A673 (cell line): ENCODE data around the gene BAHD1. TPM values are rescaled to one million over a fixed set of nuclear protein-coding genes. Genes with fewer than 3 reads are reported as not detected.
A peak's percentile ranks its signal among the peaks of the same experiment; 100 is the strongest.

ENCODE experiments used
- BruUV-seq: library from RNA; stranded (reverse); fragments of 400-500 nt; replicated peaks from 2 replicates; lab custom pipeline; 2021; lab: Mats Ljungman, UMichigan
- CTCF ChIA-PET: fragments of 300-600 bp; sonication (Branson Sonifier 250); formaldehyde crosslinking; loops from one replicate; lab custom pipeline; 2022; ENCODE audit warnings: antibody characterized with exemption; lab: Charles Lee
- POLR2A ChIA-PET: fragments of 300-600 bp; sonication (Branson Sonifier 250); formaldehyde crosslinking; loops from one replicate; lab custom pipeline; 2022; ENCODE audit warnings: antibody characterized with exemption; ENCODE audit not compliant: low non-redundant PET; lab: Charles Lee
- DNase-seq: peaks from one replicate; pipeline ENCODE4 v3.0.0-alpha.2; 2015; ENCODE audit warnings: low spot score
- H3K27ac ChIP-seq: fragments of 200-600 bp; sonication (generic); 2 replicates; pipeline ENCODE4 v1.5.1; 2016; ENCODE audit warnings: mixed run types, low read depth, mild to moderate bottlenecking, mixed read lengths, antibody characterized with exemption, low read length; ENCODE audit not compliant: poor library complexity, severe bottlenecking
- H3K27me3 ChIP-seq: fragments of 200-600 bp; sonication (generic); replicated peaks from 2 replicates; pipeline ENCODE4 v1.6.1; 2017; ENCODE audit warnings: mixed run types, low read depth, mild to moderate bottlenecking, mixed read lengths, antibody characterized with exemption, low read length; ENCODE audit not compliant: insufficient read depth, poor library complexity
- H3K36me3 ChIP-seq: fragments of 200-600 bp; sonication (generic); 2 replicates; pipeline ENCODE4 v1.6.1; 2016; ENCODE audit warnings: mixed run types, mild to moderate bottlenecking, mixed read lengths, antibody characterized with exemption, low read length; ENCODE audit not compliant: insufficient read depth, poor library complexity, severe bottlenecking
- H3K4me1 ChIP-seq: fragments of 200-600 bp; sonication (generic); 2 replicates; pipeline ENCODE4 v1.6.1; 2017; ENCODE audit warnings: mixed run types, mild to moderate bottlenecking, mixed read lengths, antibody characterized with exemption, low read length; ENCODE audit not compliant: insufficient read depth, poor library complexity, severe bottlenecking
- H3K4me3 ChIP-seq: fragments of 200-600 bp; sonication (generic); 2 replicates; pipeline ENCODE4 v1.5.1; 2016; ENCODE audit warnings: low read depth, mixed run types, mild to moderate bottlenecking, mixed read lengths, low read length; ENCODE audit not compliant: poor library complexity, severe bottlenecking
- H3K9me3 ChIP-seq: fragments of 200-600 bp; sonication (generic); 2 replicates; pipeline ENCODE4 v1.6.1; 2016; ENCODE audit warnings: mixed run types, low read depth, mild to moderate bottlenecking, mixed read lengths, antibody characterized with exemption, low read length; ENCODE audit not compliant: poor library complexity, severe bottlenecking
- CTCF ChIP-seq: fragments of 300-800, 200-600 bp; sonication (generic); conservative IDR thresholded peaks from 2 replicates; pipeline ENCODE4 v1.5.1; 2017; ENCODE audit warnings: low read depth, mild to moderate bottlenecking, antibody characterized with exemption, low read length, moderate library complexity, mixed read lengths
- EZH2 ChIP-seq: fragments of 200-600 bp; sonication (generic); IDR thresholded peaks from 2 replicates; pipeline ENCODE4 v1.6.1; 2017; ENCODE audit warnings: borderline replicate concordance, low read depth, mild to moderate bottlenecking, mixed read lengths, antibody characterized with exemption, low read length; ENCODE audit not compliant: poor library complexity, severe bottlenecking
- intact Hi-C: fragments of 100-400 bp; cut with micrococcal nuclease; formaldehyde crosslinking; loops from one replicate; pipeline ENCODE4 v1.10.0; 2022; ENCODE audit not compliant: unreplicated experiment
- total RNA-seq: library from RNA; stranded (reverse); gene quantifications from 2 replicates; pipeline ENCODE4 v1.2.3, GENCODE V29; 2021

Gene BAHD1
- total RNA-seq, 1 experiment from 2014 or later, result 33.5 TPM

GRCh38 chr15:40441565-40442531 is 1.1 kb downstream of the BAHD1 start:
- ChIA-PET CTCF (no interaction called here), POLR2A (no interaction called here)
- H3K4me3 ChIP-seq, result peak overlapping the region; percentile 89
- intact Hi-C loops, result no loop called here
- no peaks in the 10 kb centered on the region for H3K36me3 ChIP-seq
- no peak for DNase-seq
- H3K9me3 ChIP-seq, result no peaks in the 10 kb centered on the region
- TF ChIP-seq EZH2 (no peak), CTCF (no peak)
- BruUV-seq, result no TSS peak
- peaks cover 22% of the 10 kb centered on the region for H3K4me1 ChIP-seq
- H3K27me3 ChIP-seq, result no peaks in the 10 kb centered on the region
- peak overlapping the region; percentile 50 for H3K27ac ChIP-seq

- ChIA-PET CTCF (no interaction called here), POLR2A (interaction anchor here (0.5 kb wide), 1 partner anchor 26 kb away, joined by 4 read pairs; no protein-coding TSS in a partner anchor)
- TF ChIP-seq EZH2 (no peak), CTCF (no peak)
- Histone ChIP-seq H3K27ac (no peak overlapping the region), H3K36me3 (no peaks in the 10 kb centered on the region), H3K27me3 (no peaks in the 10 kb centered on the region), H3K9me3 (no peaks in the 10 kb centered on the region), H3K4me1 (peaks cover 16% of the 10 kb centered on the region), H3K4me3 (no peak overlapping the region)
- no TSS peak for BruUV-seq
- DNase-seq, result no peak
- intact Hi-C loops, result no loop called here
These were observed 2.5 kb downstream of the BAHD1 start for GRCh38 chr15:40443255-40443654.

GRCh38 chr15:40443846-40444245 is 3.1 kb downstream of the BAHD1 start:
- Histone ChIP-seq H3K9me3 (no peaks in the 10 kb centered on the region), H3K27me3 (no peaks in the 10 kb centered on the region), H3K27ac (no peak overlapping the region), H3K4me3 (no peak overlapping the region), H3K36me3 (no peaks in the 10 kb centered on the region), H3K4me1 (peaks cover 16% of the 10 kb centered on the region)
- DNase-seq, result no peak
- intact Hi-C loops, result no loop called here
- POLR2A ChIA-PET, result no interaction called here
- no peak for TF ChIP-seq CTCF
- no peak for TF ChIP-seq EZH2
- no TSS peak for BruUV-seq
- CTCF ChIA-PET, result no interaction called here
